BLaER1 treated with 17β-estradiol and CSF1 and Interleukin-3, amounts not matched to agents 10 nM and 100 nM (cell line): ENCODE results near the gene WDR93.

ENCODE experiments used
- H3K27ac ChIP-seq, 11 experiments: shearing (Covaris generic); formaldehyde crosslinking; 2 replicates each; pipeline ENCODE4 v1.8.1; 2022
- H3K27me3 ChIP-seq, 11 experiments: shearing (Covaris generic); formaldehyde crosslinking; 2 replicates each; pipeline ENCODE4 v1.8.1; 2022
- H3K36me3 ChIP-seq, 11 experiments: shearing (Covaris generic); formaldehyde crosslinking; 2 replicates each; pipeline ENCODE4 v1.8.1; 2022
- H3K4me1 ChIP-seq, 10 experiments: shearing (Covaris generic); formaldehyde crosslinking; 2 replicates each; pipeline ENCODE4 v1.8.1; 2022
- H3K4me2 ChIP-seq, 11 experiments: shearing (Covaris generic); formaldehyde crosslinking; 2 replicates each; pipeline ENCODE4 v1.8.1; 2022
- H3K4me3 ChIP-seq, 10 experiments: shearing (Covaris generic); formaldehyde crosslinking; 2 replicates each; pipeline ENCODE4 v1.8.1; 2022
- H3K9ac ChIP-seq, 11 experiments: shearing (Covaris generic); formaldehyde crosslinking; 2 replicates each; pipeline ENCODE4 v1.8.1; 2022
- H3K9me3 ChIP-seq, 11 experiments: shearing (Covaris generic); formaldehyde crosslinking; replicated peaks in 1 of 11; 2 replicates each; pipeline ENCODE4 v1.8.1; 2022
- H4K20me1 ChIP-seq, 11 experiments: shearing (Covaris generic); formaldehyde crosslinking; 2 replicates each; pipeline ENCODE4 v1.8.1; 2022
- Cebpa-rat ChIP-seq, 11 experiments: shearing (Covaris generic); IDR thresholded peaks; 2 replicates each; pipeline ENCODE4 v1.8.1; 2022

The WDR93 gene

GRCh38 chr15:89690276-89691218 lies at the start of gene WDR93, which contains the start of gene PEX11A:
Gene WDR93, plus strand, starts transcription at chr15:89690811. Its CDS starts 10,936 bp downstream, at chr15:89701747.
Gene PEX11A, minus strand, starts transcription at chr15:89690754. Its CDS starts 122 bp downstream, at chr15:89690632.
- TF ChIP-seq Cebpa-rat (IDR thresholded peaks at IDR 0.05) = no peak
- no peaks in the 10 kb centered on the region for H3K36me3 ChIP-seq
- H3K4me1 ChIP-seq = no peaks in the 10 kb centered on the region
- no peak within 1 kb of the TSS for H3K27ac ChIP-seq
- H4K20me1 ChIP-seq = no peaks in the 10 kb centered on the region
- no peak within 1 kb of the TSS for H3K4me3 ChIP-seq
- peaks cover 5 to 10% (median 8%) of the 10 kb centered on the region in 11 experiments; a peak in 8 of 22 replicates for H3K9me3 ChIP-seq
- H3K27me3 ChIP-seq = no peaks in the 10 kb centered on the region
- H3K9ac ChIP-seq = no peak within 1 kb of the TSS
- H3K4me2 ChIP-seq = no peak within 1 kb of the TSS

DNA sequence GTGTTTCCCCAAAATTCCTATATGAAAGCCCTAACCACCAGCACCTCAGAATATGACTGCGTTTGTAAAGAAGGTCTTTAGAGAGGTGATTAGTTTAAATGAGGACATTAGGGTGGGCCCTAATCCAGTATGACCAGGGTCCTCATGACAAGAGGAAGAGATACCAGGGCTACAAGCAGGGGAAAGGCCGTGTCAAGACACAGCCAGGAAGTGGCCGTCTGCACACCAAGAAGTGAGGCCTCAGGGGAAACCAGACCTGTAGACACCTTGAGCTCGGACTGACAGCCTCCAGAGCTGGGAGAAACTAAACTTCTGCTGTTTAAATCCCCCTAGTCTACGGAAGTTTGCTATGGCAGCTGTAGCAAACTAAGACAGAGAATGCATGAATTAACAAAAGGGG lies 49.6 kb upstream of the WDR93 start:
- TF ChIP-seq Cebpa-rat (IDR thresholded peaks at IDR 0.05) = no peak
- Histone ChIP-seq H3K4me1 (no peaks in the 10 kb centered on the region), H3K9me3 (no peaks in the 10 kb centered on the region), H3K4me2 (no peak overlapping the region), H3K36me3 (peaks cover 0 to 22% (median 4%) of the 10 kb centered on the region in 11 experiments; a peak in 4 of 22 replicates), H3K27me3 (no peaks in the 10 kb centered on the region), H3K9ac (no peak overlapping the region), H3K27ac (no peak overlapping the region), H4K20me1 (peaks cover 0 to 6% (median 0%) of the 10 kb centered on the region in 11 experiments; a peak in 2 of 22 replicates), H3K4me3 (no peak overlapping the region)

DNA sequence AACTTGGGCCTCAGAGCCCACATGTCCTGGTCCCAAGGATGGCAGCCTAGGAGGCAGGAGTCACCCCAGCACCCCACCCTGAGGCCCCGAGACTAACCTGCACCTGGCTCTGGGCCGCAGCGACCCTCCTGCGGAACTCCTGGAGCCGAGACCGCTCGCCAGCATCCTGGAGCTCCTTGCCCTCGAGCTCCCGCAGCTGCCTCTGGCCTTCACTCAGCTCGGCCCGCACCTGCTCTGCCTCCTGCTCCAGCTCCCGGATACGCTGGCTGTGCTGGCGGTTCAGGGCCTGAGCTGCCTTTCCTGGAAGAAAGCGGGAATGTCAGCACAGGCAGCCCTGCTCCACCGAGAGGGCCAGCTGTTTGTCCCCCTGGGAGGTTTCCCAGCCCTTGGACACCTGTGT lies 48.5 kb upstream of the WDR93 start:
- Histone ChIP-seq H3K4me1 (no peaks in the 10 kb centered on the region), H4K20me1 (peaks cover 0 to 13% (median 0%) of the 10 kb centered on the region in 11 experiments; a peak in 4 of 22 replicates), H3K4me3 (no peak overlapping the region), H3K4me2 (no peak overlapping the region), H3K36me3 (peaks cover 0 to 22% (median 4%) of the 10 kb centered on the region in 11 experiments; a peak in 4 of 22 replicates), H3K9ac (no peak overlapping the region), H3K27me3 (no peaks in the 10 kb centered on the region), H3K27ac (no peak overlapping the region), H3K9me3 (no peaks in the 10 kb centered on the region)
- TF ChIP-seq Cebpa-rat (IDR thresholded peaks at IDR 0.05) = no peak

DNA sequence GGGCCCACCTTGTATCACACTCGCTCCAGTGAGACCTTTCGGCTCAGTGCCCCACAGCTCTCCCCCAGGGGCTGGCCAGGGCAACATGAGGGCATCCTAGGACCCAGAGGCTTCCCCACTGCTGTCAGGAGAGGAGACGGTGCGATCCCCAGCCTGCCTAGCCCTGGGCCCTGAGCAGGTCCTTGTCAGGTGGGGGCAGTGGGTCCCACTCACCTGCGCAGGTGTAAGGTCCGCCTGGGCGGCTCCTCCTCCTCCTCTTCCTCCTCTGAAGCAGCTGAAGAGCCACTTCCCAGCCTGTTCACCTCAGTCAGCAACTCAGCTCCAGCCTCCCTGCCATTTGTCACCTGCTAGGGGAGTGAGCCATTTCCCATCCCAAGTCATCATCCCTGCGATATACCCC lies 44.9 kb upstream of the WDR93 start:
- Histone ChIP-seq H3K27ac (no peak overlapping the region), H3K9me3 (0 out of 22 replicates have a peak, but pooled peaks cover 0 to 9% (median 0%) of the 10 kb centered on the region in 11 experiments), H3K36me3 (peaks cover 0 to 23% (median 8%) of the 10 kb centered on the region in 11 experiments; a peak in 11 of 22 replicates), H4K20me1 (peaks cover 0 to 13% (median 0%) of the 10 kb centered on the region in 11 experiments; a peak in 4 of 22 replicates), H3K4me1 (0 out of 20 replicates have a peak, but pooled peaks cover 0 to 3% (median 0%) of the 10 kb centered on the region in 10 experiments), H3K9ac (no peak overlapping the region), H3K27me3 (no peaks in the 10 kb centered on the region), H3K4me2 (no peak overlapping the region), H3K4me3 (no peak overlapping the region)
- no peak for TF ChIP-seq Cebpa-rat (IDR thresholded peaks at IDR 0.05)

DNA sequence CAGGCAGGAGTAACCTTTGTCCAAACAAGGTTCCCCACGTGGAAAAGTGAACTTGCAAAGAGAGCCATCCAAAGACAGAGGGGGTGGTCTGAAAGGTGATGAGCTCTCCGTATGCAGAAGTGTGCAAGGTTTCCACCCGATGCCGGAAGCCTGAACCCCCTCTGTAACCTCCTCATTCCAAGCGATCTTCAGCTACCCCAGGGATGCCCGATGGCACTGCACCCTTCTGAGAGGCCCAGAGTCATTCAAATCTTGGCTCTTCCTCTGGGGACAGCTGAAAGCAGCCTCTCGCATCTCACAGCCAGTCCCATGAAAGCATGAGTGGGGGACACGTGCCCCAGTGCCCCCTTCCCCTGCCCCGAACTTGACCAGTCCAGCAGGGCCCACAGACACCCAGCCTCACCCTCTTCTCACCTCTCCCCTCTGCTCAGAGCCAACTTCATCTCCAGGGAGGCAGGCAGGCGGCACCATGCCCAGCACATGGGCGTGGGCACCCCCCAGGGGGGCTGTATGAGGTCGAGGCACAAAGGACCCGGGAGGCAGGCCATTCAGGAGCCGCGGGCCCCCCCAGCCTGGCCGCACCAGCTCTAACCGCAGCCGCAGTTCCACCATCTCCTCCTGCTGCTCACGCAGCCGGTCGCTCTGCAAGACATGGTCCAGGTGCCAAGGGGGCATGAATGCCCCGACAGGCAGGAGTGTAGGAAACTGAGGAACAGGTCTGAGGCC lies 44.0 kb upstream of the WDR93 start:
- no peak overlapping the region for H3K9ac ChIP-seq
- H3K27ac ChIP-seq = no peak overlapping the region
- 0 out of 22 replicates have a peak, but pooled peaks cover 0 to 9% (median 0%) of the 10 kb centered on the region in 11 experiments for H3K9me3 ChIP-seq
- H3K4me3 ChIP-seq = no peak overlapping the region
- H3K36me3 ChIP-seq = peaks cover 0 to 21% (median 5%) of the 10 kb centered on the region in 11 experiments; a peak in 11 of 22 replicates
- peaks cover 0 to 13% (median 0%) of the 10 kb centered on the region in 11 experiments; a peak in 4 of 22 replicates for H4K20me1 ChIP-seq
- H3K4me1 ChIP-seq = 0 out of 20 replicates have a peak, but pooled peaks cover 0 to 3% (median 0%) of the 10 kb centered on the region in 10 experiments
- no peak overlapping the region; a peak in 1 of 22 replicates for H3K4me2 ChIP-seq
- H3K27me3 ChIP-seq = no peaks in the 10 kb centered on the region
- TF ChIP-seq Cebpa-rat (IDR thresholded peaks at IDR 0.05) = no peak

- Histone ChIP-seq H3K27ac (no peak overlapping the region), H3K9ac (no peak overlapping the region), H3K27me3 (no peaks in the 10 kb centered on the region), H3K4me3 (no peak overlapping the region), H3K9me3 (0 out of 22 replicates have a peak, but pooled peaks cover 0 to 9% (median 0%) of the 10 kb centered on the region in 11 experiments), H3K4me2 (peak overlapping the region in 2 of 11 experiments; percentile 44 to 59; a peak in 4 of 22 replicates), H3K36me3 (peaks cover 0 to 14% (median 1%) of the 10 kb centered on the region in 11 experiments; a peak in 10 of 22 replicates), H4K20me1 (peaks cover 0 to 13% (median 0%) of the 10 kb centered on the region in 11 experiments; a peak in 6 of 22 replicates), H3K4me1 (0 out of 20 replicates have a peak, but pooled peaks cover 0 to 3% (median 0%) of the 10 kb centered on the region in 10 experiments)
- no peak for TF ChIP-seq Cebpa-rat (IDR thresholded peaks at IDR 0.05)
Observed at GRCh38 chr15:89647191-89647851, 43.3 kb upstream of the WDR93 start.

- Histone ChIP-seq H3K9me3 (0 out of 22 replicates have a peak, but pooled peaks cover 0 to 9% (median 0%) of the 10 kb centered on the region in 11 experiments), H3K27me3 (peaks cover 5 to 9% (median 8%) of the 10 kb centered on the region in 11 experiments), H3K36me3 (peaks cover 0 to 14% (median 5%) of the 10 kb centered on the region in 11 experiments; a peak in 10 of 22 replicates), H3K4me3 (no peak overlapping the region), H3K9ac (no peak overlapping the region), H3K4me1 (0 out of 20 replicates have a peak, but pooled peaks cover 0 to 3% (median 0%) of the 10 kb centered on the region in 10 experiments), H3K27ac (no peak overlapping the region), H3K4me2 (no peak overlapping the region), H4K20me1 (peaks cover 0 to 20% (median 0%) of the 10 kb centered on the region in 11 experiments; a peak in 8 of 22 replicates)
- no peak for TF ChIP-seq Cebpa-rat (IDR thresholded peaks at IDR 0.05)
Observed at GRCh38 chr15:89648106-89649012, 42.3 kb upstream of the WDR93 start.
